Fibroblast of lung (primary cell): ENCODE results near the gene GIGYF2. TPM values are rescaled to one million over a fixed set of nuclear protein-coding genes. Genes with fewer than 3 reads are reported as not detected.
"Not testable (repeated sequence)": the region's sequence is repeated elsewhere in the genome, so short reads cannot be mapped to it uniquely, and the experiment has no call there.

ENCODE experiments used
- DNase-seq, 2 donors: peaks; one replicate each; pipeline versions ENCODE4 v3.0.0 to v3.0.0-alpha.2; 2010; ENCODE audit warnings: low read depth in 2 of 2
- H2AFZ ChIP-seq: 2 replicates; pipeline ENCODE4 v1.5.1; 2012; ENCODE audit warnings: low read length, control low read depth, inconsistent platforms
- H3K27ac ChIP-seq: 2 replicates; pipeline ENCODE4 v1.5.1; 2011; ENCODE audit warnings: low read length, control low read depth; ENCODE audit not compliant: insufficient read depth
- H3K27me3 ChIP-seq: 2 replicates; pipeline ENCODE4 v1.5.1; 2011; ENCODE audit warnings: mild to moderate bottlenecking, low read length; ENCODE audit not compliant: control insufficient read depth, insufficient read depth
- H3K36me3 ChIP-seq: 2 replicates; pipeline ENCODE4 v1.5.1; 2011; ENCODE audit warnings: low read length; ENCODE audit not compliant: control insufficient read depth, insufficient read depth
- H3K4me1 ChIP-seq: 2 replicates; pipeline ENCODE4 v1.5.1; 2011; ENCODE audit warnings: low read length; ENCODE audit not compliant: control insufficient read depth, insufficient read depth; ENCODE audit errors: extremely low read depth
- H3K4me2 ChIP-seq: 2 replicates; pipeline ENCODE4 v1.5.1; 2011; ENCODE audit warnings: low read length, control low read depth; ENCODE audit not compliant: insufficient read depth; ENCODE audit errors: extremely low read depth
- H3K4me3 ChIP-seq, 4 experiments: fragments of 200-600 bp in 1 of 4; sonication (generic) in 1 of 4; replicated peaks in 1 of 4; 2 replicates each; pipeline ENCODE4 v1.5.1; 2011 to 2016; ENCODE audit warnings: low read length in 4 of 4, low read depth in 3 of 4, mild to moderate bottlenecking in 3 of 4, control low read depth in 2 of 4, inconsistent platforms in 1 of 4, mixed read lengths in 1 of 4; ENCODE audit not compliant: insufficient read depth in 1 of 4; ENCODE audit errors: control extremely low read depth in 1 of 4
- H3K79me2 ChIP-seq: 2 replicates; pipeline ENCODE4 v1.5.1; 2012; ENCODE audit warnings: mild to moderate bottlenecking, low read length, inconsistent platforms; ENCODE audit not compliant: control insufficient read depth, insufficient read depth
- H3K9ac ChIP-seq: 2 replicates; pipeline ENCODE4 v1.5.1; 2011; ENCODE audit warnings: mild to moderate bottlenecking, low read length, control low read depth; ENCODE audit not compliant: insufficient read depth
- H3K9me3 ChIP-seq: 2 replicates; pipeline ENCODE4 v1.5.1; 2012; ENCODE audit warnings: low read depth, low read length; ENCODE audit not compliant: control insufficient read depth, insufficient read depth
- H4K20me1 ChIP-seq: 2 replicates; pipeline ENCODE4 v1.5.1; 2011; ENCODE audit warnings: low read length; ENCODE audit not compliant: control insufficient read depth, insufficient read depth; ENCODE audit errors: extremely low read depth
- EZH2 ChIP-seq: IDR thresholded peaks from 2 replicates; pipeline ENCODE4 v1.5.1; 2012; ENCODE audit warnings: low read length, control low read depth, mild to moderate bottlenecking; ENCODE audit errors: missing control alignments
- polyA plus RNA-seq, 2 donors: library from polyadenylated mRNA; depleted of rRNA in 1 of 2; stranded (reverse) in 1 of 2; unstranded in 1 of 2; fragments of >200 nt; gene quantifications; 2 replicates each; pipeline ENCODE4 v1.2.1, GENCODE V29; 2011 to 2012; ENCODE audit warnings: missing spikeins in 1 of 2
- total RNA-seq: library from RNA; depleted of rRNA; stranded (reverse); fragments of >200 nt; gene quantifications from 2 replicates; pipeline ENCODE4 v1.2.1, GENCODE V29; 2014
- TF ChIP-seq, protein P1 (sequence below), 2 donors: IDR thresholded peaks in 1 of 2; conservative IDR thresholded peaks in 1 of 2; 1 replicate in 1 of 2; 2 replicates in 1 of 2; pipeline ENCODE4 v1.5.1; 2011 to 2012; ENCODE audit warnings: low read length in 2 of 2, control low read depth in 1 of 2, inconsistent platforms in 1 of 2, low read depth in 1 of 2, mild to moderate bottlenecking in 1 of 2

The GIGYF2 gene
- total and polyA plus RNA-seq, 2 donors (not counting 1 experiment from before 2014, with no cell fraction given), result 31.1 to 64.7 TPM

DNA sequence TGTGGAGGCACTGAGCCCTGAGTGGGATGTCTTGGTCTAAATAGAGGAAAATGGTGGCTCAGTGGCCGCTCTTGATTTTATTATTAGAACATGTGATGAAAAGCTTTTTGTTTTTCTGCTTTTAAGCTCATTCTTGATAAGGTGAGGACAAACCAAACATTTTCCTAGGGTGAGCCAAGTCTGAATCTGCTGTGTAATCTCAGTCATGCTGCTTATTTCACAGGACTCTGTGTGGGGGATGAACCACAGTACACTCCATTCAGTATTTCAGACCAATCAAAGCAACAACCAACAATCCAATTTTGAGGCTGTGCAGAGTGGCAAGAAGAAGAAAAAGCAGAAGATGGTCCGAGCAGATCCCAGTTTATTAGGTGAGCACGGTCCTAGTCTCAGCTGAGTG, 152.9 kb downstream of the GIGYF2 start:
- H3K79me2 ChIP-seq, result no peaks in the 10 kb centered on the region
- no peak overlapping the region for H3K4me3 ChIP-seq
- H3K27me3 ChIP-seq, result no peaks in the 10 kb centered on the region
- TF ChIP-seq, protein P1, sequence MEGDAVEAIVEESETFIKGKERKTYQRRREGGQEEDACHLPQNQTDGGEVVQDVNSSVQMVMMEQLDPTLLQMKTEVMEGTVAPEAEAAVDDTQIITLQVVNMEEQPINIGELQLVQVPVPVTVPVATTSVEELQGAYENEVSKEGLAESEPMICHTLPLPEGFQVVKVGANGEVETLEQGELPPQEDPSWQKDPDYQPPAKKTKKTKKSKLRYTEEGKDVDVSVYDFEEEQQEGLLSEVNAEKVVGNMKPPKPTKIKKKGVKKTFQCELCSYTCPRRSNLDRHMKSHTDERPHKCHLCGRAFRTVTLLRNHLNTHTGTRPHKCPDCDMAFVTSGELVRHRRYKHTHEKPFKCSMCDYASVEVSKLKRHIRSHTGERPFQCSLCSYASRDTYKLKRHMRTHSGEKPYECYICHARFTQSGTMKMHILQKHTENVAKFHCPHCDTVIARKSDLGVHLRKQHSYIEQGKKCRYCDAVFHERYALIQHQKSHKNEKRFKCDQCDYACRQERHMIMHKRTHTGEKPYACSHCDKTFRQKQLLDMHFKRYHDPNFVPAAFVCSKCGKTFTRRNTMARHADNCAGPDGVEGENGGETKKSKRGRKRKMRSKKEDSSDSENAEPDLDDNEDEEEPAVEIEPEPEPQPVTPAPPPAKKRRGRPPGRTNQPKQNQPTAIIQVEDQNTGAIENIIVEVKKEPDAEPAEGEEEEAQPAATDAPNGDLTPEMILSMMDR (conservative IDR thresholded peaks at IDR 0.05 in 1 of 2, IDR thresholded peaks at IDR 0.05 in 1 of 2; ENCODE audit: low read depth in 1 of 2, low read length in 2 of 2), result no peak
- no peak for TF ChIP-seq EZH2
- no peak overlapping the region for H3K9ac ChIP-seq
- H3K9me3 ChIP-seq, result no peaks in the 10 kb centered on the region
- H3K36me3 ChIP-seq, result peaks cover 6% of the 10 kb centered on the region
- no peak overlapping the region for H2AFZ ChIP-seq
- H4K20me1 ChIP-seq, result no peaks in the 10 kb centered on the region
- no peak for DNase-seq
- peaks cover 5% of the 10 kb centered on the region for H3K4me1 ChIP-seq
- H3K27ac ChIP-seq, result no peak overlapping the region
- no peak overlapping the region for H3K4me2 ChIP-seq

DNA sequence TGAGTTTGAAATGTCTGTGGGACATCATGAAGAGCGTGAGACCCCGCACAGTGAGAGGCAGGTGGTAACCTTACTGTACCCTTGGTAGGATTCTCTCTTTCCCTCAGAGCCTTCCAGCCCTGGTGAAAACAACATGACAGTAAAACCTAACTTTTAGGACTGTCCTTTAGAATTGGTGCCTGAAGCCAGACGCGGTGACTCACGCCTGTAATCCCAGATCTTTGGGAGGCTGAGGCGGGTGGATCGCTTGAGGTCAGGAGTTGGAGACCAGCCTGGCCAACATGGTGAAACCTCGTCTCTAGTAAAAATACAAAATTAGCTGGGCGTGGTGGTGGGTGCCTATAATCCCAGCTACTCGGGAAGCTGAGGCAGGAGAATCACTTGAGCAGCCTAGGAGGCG, 154.9 kb downstream of the GIGYF2 start:
- not testable (repeated sequence) for H2AFZ ChIP-seq, H3K4me1 ChIP-seq, H3K27ac ChIP-seq, H3K4me3 ChIP-seq, H3K79me2 ChIP-seq, H3K36me3 ChIP-seq, H3K27me3 ChIP-seq, DNase-seq, H3K9ac ChIP-seq, H3K4me2 ChIP-seq, H3K9me3 ChIP-seq, H4K20me1 ChIP-seq

- Histone ChIP-seq H4K20me1 (no peaks in the 10 kb centered on the region), H3K9ac (no peak overlapping the region), H3K36me3 (peaks cover 6% of the 10 kb centered on the region), H3K9me3 (no peaks in the 10 kb centered on the region), H3K79me2 (no peaks in the 10 kb centered on the region), H3K27ac (no peak overlapping the region), H3K4me1 (peaks cover 5% of the 10 kb centered on the region), H3K4me3 (no peak overlapping the region), H2AFZ (no peak overlapping the region), H3K4me2 (no peak overlapping the region), H3K27me3 (no peaks in the 10 kb centered on the region)
- DNase-seq, result no peak
- no peak for TF ChIP-seq EZH2
- TF ChIP-seq, protein P1 (conservative IDR thresholded peaks at IDR 0.05 in 1 of 2, IDR thresholded peaks at IDR 0.05 in 1 of 2; ENCODE audit: low read depth in 1 of 2, low read length in 2 of 2), result no peak
Measured at GRCh38 chr2:232852676-232853075, 155.5 kb downstream of the GIGYF2 start.
